Measurements from ENCODE around the gene APH1B.

DNA sequence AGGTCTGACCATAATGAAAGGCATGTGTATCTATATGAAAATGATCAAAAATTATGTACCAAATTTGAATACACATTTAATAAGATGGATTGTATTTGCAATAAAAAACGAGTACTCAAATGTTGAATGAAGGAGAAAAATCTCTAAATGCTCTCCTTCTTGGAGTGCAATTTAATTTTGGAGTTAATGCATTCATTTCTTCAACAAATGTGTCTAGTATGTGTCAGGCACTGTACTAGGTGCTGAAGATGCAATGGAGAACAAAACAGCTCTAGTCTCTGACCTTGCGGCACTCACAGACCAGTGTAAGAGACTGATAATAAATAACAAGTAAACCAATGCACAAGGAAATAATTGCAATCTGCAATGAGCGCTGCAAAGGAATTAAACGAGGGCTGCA is 75.4 kb downstream of the APH1B start:
- TF ChIP-seq SPI1 (IDR thresholded peaks at IDR 0.05; ENCODE audit: low read depth, low read length): no peak
- no peak for TF ChIP-seq POLR2A (IDR thresholded peaks at IDR 0.05; ENCODE audit: low read depth, low read length)
- TF ChIP-seq TAF1 (IDR thresholded peaks at IDR 0.05; ENCODE audit: low read depth, low read length): no peak
- no peak for TF ChIP-seq POLR2AphosphoS5 (IDR thresholded peaks at IDR 0.05; ENCODE audit: low read depth, low read length)
- TF ChIP-seq POU2F2 (IDR thresholded peaks at IDR 0.05; ENCODE audit: low read depth, low read length): no peak
- no peak for TF ChIP-seq PAX5 (IDR thresholded peaks at IDR 0.05; ENCODE audit: insufficient read depth, low read length, severe bottlenecking)

Measured in GM12891 (cell line).